ENCODE measurements around the gene OVCH1. TPM values are rescaled to one million over a fixed set of nuclear protein-coding genes. Genes with fewer than 3 reads are reported as not detected.
"Not testable (repeated sequence)": the region's sequence is repeated elsewhere in the genome, so short reads cannot be mapped to it uniquely, and the experiment has no call there.

OVCH1 gene
- total RNA-seq, 1 experiment from 2014 or later: not detected

GRCh38 chr12:29385194-29385593 is 112.3 kb downstream of the OVCH1 start:
- H3K27me3 Mint-ChIP-seq (ENCODE audit: low read depth); H3K14ac ChIP-seq (ENCODE audit: insufficient read depth, low read length); H4K5ac ChIP-seq (ENCODE audit: insufficient read length, low read depth, low read length); H2AFZ ChIP-seq (ENCODE audit: low read length); H4K8ac ChIP-seq (replicated peaks; ENCODE audit: insufficient read length, low read depth, low read length); H3K79me2 ChIP-seq (ENCODE audit: insufficient read depth, low read length); H3K27ac ChIP-seq (ENCODE audit: insufficient read length, low read depth, low read length); H2AK5ac ChIP-seq (ENCODE audit: insufficient read length, low read length); H3K4ac ChIP-seq (ENCODE audit: low read depth, low read length); H3K18ac ChIP-seq (ENCODE audit: insufficient read length, low read depth, low read length); H2BK20ac ChIP-seq (ENCODE audit: low read depth, low read length, poor library complexity, severe bottlenecking); H3K56ac ChIP-seq (ENCODE audit: insufficient read length, low read depth, low read length); H3K9me3 ChIP-seq (ENCODE audit: control insufficient read depth, low read depth, low read length); H3K23me2 ChIP-seq (ENCODE audit: insufficient read length, low read depth, low read length, poor library complexity, severe bottlenecking); H3T11ph ChIP-seq (ENCODE audit: low read length); H2BK12ac ChIP-seq (ENCODE audit: insufficient read length, low read depth, low read length); H3K9me3 Mint-ChIP-seq; DNase-seq; H4K91ac ChIP-seq (ENCODE audit: insufficient read length, low read depth, low read length); H3K4me1 Mint-ChIP-seq; H3K36me3 Mint-ChIP-seq (ENCODE audit: insufficient read depth in 1 of 3, low read depth in 3 of 3); H3K23ac ChIP-seq (ENCODE audit: insufficient read length, low read depth, low read length); H3K4me2 ChIP-seq (ENCODE audit: insufficient read depth, insufficient read length, low read length); H3K27ac Mint-ChIP-seq; H2BK5ac ChIP-seq (ENCODE audit: insufficient read length, low read length); H3K27me3 ChIP-seq (ENCODE audit: insufficient read depth, low read length); H3K4me3 Mint-ChIP-seq; H3K79me1 ChIP-seq (ENCODE audit: insufficient read depth, low read depth, low read length, poor library complexity, severe bottlenecking); H2BK15ac ChIP-seq (ENCODE audit: low read depth, low read length); H2BK120ac ChIP-seq (ENCODE audit: low read depth, low read length, poor library complexity, severe bottlenecking); H3K9ac ChIP-seq (ENCODE audit: extremely low read depth, insufficient read length, low read length); H3K4me1 ChIP-seq (ENCODE audit: insufficient read depth, low read length); H4K20me1 ChIP-seq (ENCODE audit: control insufficient read depth, insufficient read depth, insufficient read length): not testable (repeated sequence)
- no CpG with 5 or more reads among the region's 17 CpGs for WGBS (ENCODE audit: extremely low coverage, insufficient read length, low lambda C conversion rate)
